Endothelial cell of umbilical vein (primary cell): ENCODE data around the gene MARVELD2. TPM values are rescaled to one million over a fixed set of nuclear protein-coding genes. Genes with fewer than 3 reads are reported as not detected.
"Not testable (repeated sequence)": the region's sequence is repeated elsewhere in the genome, so short reads cannot be mapped to it uniquely, and the experiment has no call there.

Experiments used
- BruUV-seq: library from RNA; stranded (reverse); fragments of 400-500 nt; replicated peaks from 2 replicates; lab custom pipeline; 2021; lab: Mats Ljungman, UMichigan
- CTCF ChIA-PET: fragments of 300-600, 350-600 bp; sonication (Branson Sonifier 250); formaldehyde crosslinking; loops from one replicate; lab custom pipeline; 2021; ENCODE audit warnings: antibody characterized with exemption, inconsistent platforms; lab: Charles Lee
- POLR2A ChIA-PET: fragments of 300-600, 350-600 bp; sonication (Branson Sonifier 250); formaldehyde crosslinking; loops from one replicate; lab custom pipeline; 2021; ENCODE audit warnings: antibody characterized with exemption, inconsistent platforms; lab: Charles Lee
- DNase-seq: peaks from one replicate; pipeline ENCODE4 v3.0.0-alpha.2; 2011; ENCODE audit warnings: low read depth, low spot score
- FAIRE-seq: peaks from 2 replicates; lab custom pipeline; 2011; peaks lifted over from hg19 to GRCh38; lab: Jason Lieb, UNC
- H2AFZ ChIP-seq: 2 replicates; pipeline ENCODE4 v1.6.0; 2012; ENCODE audit warnings: low read depth, low read length, control low read depth, inconsistent platforms
- H3K27ac ChIP-seq: 2 replicates; pipeline ENCODE4 v1.5.1; 2011; ENCODE audit warnings: low read depth, mild to moderate bottlenecking, control low read depth, low read length, moderate library complexity; ENCODE audit not compliant: insufficient read depth
- H3K27me3 ChIP-seq, 2 experiments: 2 replicates each; pipeline versions ENCODE4 v1.6.0 to v1.6.1; 2011; ENCODE audit warnings: low read length in 2 of 2, mixed read lengths in 1 of 2; ENCODE audit not compliant: control insufficient read depth in 2 of 2, insufficient read depth in 2 of 2
- H3K36me3 ChIP-seq, 2 experiments: 2 replicates in 1 of 2; 3 replicates in 1 of 2; pipeline ENCODE4 v1.5.1; 2011; ENCODE audit warnings: low read length in 2 of 2, mild to moderate bottlenecking in 1 of 2, moderate library complexity in 1 of 2; ENCODE audit not compliant: control insufficient read depth in 2 of 2, insufficient read depth in 2 of 2; ENCODE audit errors: extremely low read depth in 1 of 2
- H3K4me1 ChIP-seq: 3 replicates; pipeline ENCODE4 v1.5.1; 2011; ENCODE audit warnings: mild to moderate bottlenecking, low read length; ENCODE audit not compliant: control insufficient read depth, insufficient read depth; ENCODE audit errors: extremely low read depth
- H3K4me2 ChIP-seq: 2 replicates; pipeline ENCODE4 v1.6.1; 2011; ENCODE audit warnings: low read length, control low read depth, mixed read lengths; ENCODE audit not compliant: insufficient read depth
- H3K4me3 ChIP-seq, 3 experiments: fragments of 200-600 bp in 1 of 3; sonication (generic), shearing (Covaris generic) in 1 of 3; replicated peaks in 1 of 3; 2 replicates each; pipeline ENCODE4 v1.5.1; 2011 to 2016; ENCODE audit warnings: control low read depth in 3 of 3, low read length in 3 of 3, mild to moderate bottlenecking in 2 of 3, inconsistent platforms in 1 of 3, low read depth in 1 of 3, moderate library complexity in 1 of 3; ENCODE audit not compliant: insufficient read depth in 1 of 3
- H3K79me2 ChIP-seq: 2 replicates; pipeline ENCODE4 v1.6.0; 2012; ENCODE audit warnings: low read length, inconsistent platforms; ENCODE audit not compliant: control insufficient read depth, insufficient read depth
- H3K9ac ChIP-seq: replicated peaks from 2 replicates; pipeline ENCODE3; 2011; ENCODE audit warnings: low read length, control low read depth; ENCODE audit not compliant: insufficient read depth; ENCODE audit errors: extremely low read depth
- H3K9me1 ChIP-seq: replicated peaks from 3 replicates; pipeline ENCODE4 v1.6.0; 2011; ENCODE audit warnings: mild to moderate bottlenecking, low read length; ENCODE audit not compliant: control insufficient read depth, insufficient read depth; ENCODE audit errors: extremely low read depth
- H3K9me3 ChIP-seq: replicated peaks from 2 replicates; pipeline ENCODE4 v1.5.1; 2012; ENCODE audit warnings: low read length, inconsistent platforms; ENCODE audit not compliant: control insufficient read depth, insufficient read depth
- H4K20me1 ChIP-seq: replicated peaks from 2 replicates; pipeline ENCODE3; 2011; ENCODE audit warnings: mild to moderate bottlenecking, low read length; ENCODE audit not compliant: control insufficient read depth, insufficient read depth; ENCODE audit errors: extremely low read depth
- EZH2 ChIP-seq: IDR thresholded peaks from 2 replicates; pipeline ENCODE4 v1.6.1; 2012; ENCODE audit warnings: borderline replicate concordance, low read depth, mild to moderate bottlenecking, moderate library complexity, low read length, inconsistent platforms; ENCODE audit not compliant: severe bottlenecking
- FOS ChIP-seq: IDR thresholded peaks from 2 replicates; pipeline ENCODE4 v1.6.1; 2011; ENCODE audit warnings: mild to moderate bottlenecking, low read length, moderate library complexity, borderline replicate concordance; ENCODE audit not compliant: insufficient read depth
- GATA2 ChIP-seq: IDR thresholded peaks from 2 replicates; pipeline ENCODE4 v1.7.0; 2011; ENCODE audit warnings: low read depth, mild to moderate bottlenecking, moderate library complexity, mixed read lengths, low read length; ENCODE audit not compliant: insufficient read length, insufficient read depth
- JUN ChIP-seq: IDR thresholded peaks from 2 replicates; pipeline ENCODE4 v1.6.1; 2011; ENCODE audit warnings: borderline replicate concordance, low read depth; ENCODE audit not compliant: insufficient read length, insufficient read depth
- MYC ChIP-seq: IDR thresholded peaks from one replicate; pipeline ENCODE4 v1.6.1; 2011; ENCODE audit warnings: mild to moderate bottlenecking, low read depth, low read length
- POLR2AphosphoS5 ChIP-seq: IDR thresholded peaks from 2 replicates; pipeline ENCODE4 v1.6.1; 2012; ENCODE audit warnings: low read depth, mild to moderate bottlenecking, control low read depth, low read length, moderate library complexity; ENCODE audit not compliant: insufficient read depth
- dilution Hi-C: fragments of 300-500 bp; cut with MboI; formaldehyde crosslinking; loops from one replicate; pipeline ENCODE4 v1.15.0; 2019; ENCODE audit warnings: low sequenced_read_pairs; ENCODE audit not compliant: extremely low pct_ligation_motif_present
- intact Hi-C: fragments of 100-400 bp; cut with micrococcal nuclease; formaldehyde crosslinking; loops from one replicate; pipeline ENCODE4 v1.10.0; 2022
- polyA plus RNA-seq, 4 experiments: library from polyadenylated mRNA; depleted of rRNA in 3 of 4; stranded (reverse) in 3 of 4; unstranded in 1 of 4; fragments of >200 nt; gene quantifications; 2 replicates each; pipeline versions ENCODE4 v1.2.1 to v1.2.3, GENCODE V29; 2011 to 2012; ENCODE audit warnings: missing spikeins in 1 of 4
- total RNA-seq: library from RNA; stranded (reverse); gene quantifications from 2 replicates; pipeline ENCODE4 v1.2.3, GENCODE V29; 2021
- TF ChIP-seq, protein P1 (sequence below), 2 donors: IDR thresholded peaks; 1 replicate in 1 of 2; 2 replicates in 1 of 2; pipeline ENCODE4 v1.5.1; 2011; ENCODE audit warnings: low read length in 2 of 2, mild to moderate bottlenecking in 2 of 2, moderate library complexity in 2 of 2, control low read depth in 1 of 2, inconsistent platforms in 1 of 2, low read depth in 1 of 2; ENCODE audit not compliant: insufficient read depth in 1 of 2; ENCODE audit errors: extremely low read depth in 1 of 2
- TF ChIP-seq, protein P2 (sequence below): IDR thresholded peaks from 2 replicates; pipeline ENCODE4 v1.6.1; 2011; ENCODE audit not compliant: insufficient read depth, insufficient read length

MARVELD2 gene
- total and polyA plus RNA-seq, 2 donors (not counting 3 experiments of a cell fraction or from before 2014, with no cell fraction given), result 5.7 to 7.1 TPM

DNA sequence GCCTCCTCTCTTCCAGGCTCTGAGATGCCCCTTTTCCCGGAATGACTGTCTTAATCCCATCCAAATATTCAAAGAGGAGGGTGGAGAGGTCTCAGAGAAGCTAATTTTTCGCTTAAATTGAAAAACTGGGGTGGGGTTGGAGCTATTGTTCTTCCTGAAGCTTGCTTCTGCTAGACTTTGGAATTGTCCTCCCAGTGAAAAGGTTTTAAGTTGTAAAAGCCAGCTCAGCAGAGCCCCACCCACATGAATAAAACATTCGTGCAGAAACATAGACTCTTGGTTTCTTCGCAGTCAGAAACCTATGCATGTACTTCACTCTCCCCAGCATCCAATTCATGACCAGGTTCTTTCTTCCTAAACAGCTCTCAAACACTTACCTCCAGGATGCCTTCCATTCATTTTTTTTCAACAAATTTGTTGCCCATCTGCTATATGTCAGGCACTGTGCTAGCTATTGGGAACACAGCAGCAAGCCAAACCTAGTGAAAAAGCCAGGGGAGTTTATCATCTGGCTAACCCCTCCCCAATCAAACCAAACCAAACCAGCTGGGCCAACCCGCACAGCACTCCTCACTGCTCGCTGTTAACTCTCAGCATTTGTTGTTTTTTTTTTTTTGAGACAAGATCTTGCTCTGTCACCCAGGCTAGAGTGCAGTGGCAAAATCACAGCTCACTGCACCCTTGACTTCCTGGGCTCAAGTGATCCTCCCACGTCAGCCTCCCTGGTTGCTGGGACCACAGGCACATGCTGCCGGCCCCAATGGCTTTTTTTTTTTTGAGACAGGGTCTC is 39.7 kb downstream of the MARVELD2 start:
- DNase-seq, result no peak
- dilution Hi-C loops (no loop called here), intact Hi-C loops (no loop called here)
- Histone ChIP-seq H3K79me2 (no peaks in the 10 kb centered on the region), H3K9me1 (no peaks in the 10 kb centered on the region), H3K4me3 (no peak overlapping the region), H3K36me3 (no peaks in the 10 kb centered on the region), H3K9me3 (no peaks in the 10 kb centered on the region), H4K20me1 (no peaks in the 10 kb centered on the region), H3K9ac (no peak overlapping the region), H2AFZ (no peak overlapping the region), H3K27ac (no peak overlapping the region), H3K27me3 (no peaks in the 10 kb centered on the region), H3K4me2 (no peak overlapping the region), H3K4me1 (no peaks in the 10 kb centered on the region)
- FAIRE-seq, result no peak
- POLR2A ChIA-PET, result no interaction called here
- BruUV-seq, result no TSS peak
- TF ChIP-seq FOS, result no peak
- TF ChIP-seq MYC, result no peak
- TF ChIP-seq, protein P1, sequence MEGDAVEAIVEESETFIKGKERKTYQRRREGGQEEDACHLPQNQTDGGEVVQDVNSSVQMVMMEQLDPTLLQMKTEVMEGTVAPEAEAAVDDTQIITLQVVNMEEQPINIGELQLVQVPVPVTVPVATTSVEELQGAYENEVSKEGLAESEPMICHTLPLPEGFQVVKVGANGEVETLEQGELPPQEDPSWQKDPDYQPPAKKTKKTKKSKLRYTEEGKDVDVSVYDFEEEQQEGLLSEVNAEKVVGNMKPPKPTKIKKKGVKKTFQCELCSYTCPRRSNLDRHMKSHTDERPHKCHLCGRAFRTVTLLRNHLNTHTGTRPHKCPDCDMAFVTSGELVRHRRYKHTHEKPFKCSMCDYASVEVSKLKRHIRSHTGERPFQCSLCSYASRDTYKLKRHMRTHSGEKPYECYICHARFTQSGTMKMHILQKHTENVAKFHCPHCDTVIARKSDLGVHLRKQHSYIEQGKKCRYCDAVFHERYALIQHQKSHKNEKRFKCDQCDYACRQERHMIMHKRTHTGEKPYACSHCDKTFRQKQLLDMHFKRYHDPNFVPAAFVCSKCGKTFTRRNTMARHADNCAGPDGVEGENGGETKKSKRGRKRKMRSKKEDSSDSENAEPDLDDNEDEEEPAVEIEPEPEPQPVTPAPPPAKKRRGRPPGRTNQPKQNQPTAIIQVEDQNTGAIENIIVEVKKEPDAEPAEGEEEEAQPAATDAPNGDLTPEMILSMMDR (IDR thresholded peaks at IDR 0.05; ENCODE audit: extremely low read depth in 1 of 2, insufficient read depth in 1 of 2, low read depth in 1 of 2, low read length in 2 of 2), result no peak
- TF ChIP-seq POLR2AphosphoS5, result no peak
- no peak for TF ChIP-seq GATA2
- TF ChIP-seq, protein P2, sequence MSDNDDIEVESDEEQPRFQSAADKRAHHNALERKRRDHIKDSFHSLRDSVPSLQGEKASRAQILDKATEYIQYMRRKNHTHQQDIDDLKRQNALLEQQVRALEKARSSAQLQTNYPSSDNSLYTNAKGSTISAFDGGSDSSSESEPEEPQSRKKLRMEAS, result no peak
- no peak for TF ChIP-seq JUN
- no peak for TF ChIP-seq EZH2
- CTCF ChIA-PET, result interaction anchor here (1.1 kb wide), 1 partner anchor 77 kb away, joined by 4 read pairs; no protein-coding TSS in a partner anchor

DNA sequence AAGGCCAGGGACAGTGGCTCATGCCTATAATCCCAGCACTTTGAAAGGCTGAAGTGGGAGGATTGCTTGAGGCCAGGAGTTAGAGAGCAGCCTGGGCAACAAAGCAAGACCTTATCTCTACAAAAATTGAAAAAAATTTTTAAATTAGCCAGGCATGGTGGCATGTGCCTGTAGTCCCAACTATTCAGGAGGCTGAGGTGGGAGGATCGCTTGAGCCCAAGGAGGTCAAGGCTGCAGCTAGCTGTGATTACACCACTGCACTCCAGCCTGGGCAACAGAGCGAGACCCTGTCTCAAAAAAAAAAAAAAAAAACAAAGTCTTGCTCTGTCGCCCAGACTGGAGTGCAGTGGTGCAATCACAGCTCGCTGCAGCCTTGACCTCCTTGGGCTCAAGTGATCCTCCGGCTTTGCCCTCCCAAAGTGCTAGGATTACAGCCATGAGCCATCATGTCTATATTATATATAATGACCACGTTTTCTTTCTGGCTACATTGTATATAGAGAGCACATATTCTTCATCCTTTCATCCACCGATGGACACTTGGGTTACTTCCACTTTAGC is 40.6 kb downstream of the MARVELD2 start:
- H3K9me3 ChIP-seq, H3K36me3 ChIP-seq, FAIRE-seq, intact Hi-C loops, H2AFZ ChIP-seq, H3K27ac ChIP-seq, DNase-seq, H3K4me2 ChIP-seq, H3K4me3 ChIP-seq, dilution Hi-C loops, POLR2A ChIA-PET, H3K27me3 ChIP-seq, H3K9me1 ChIP-seq, H3K79me2 ChIP-seq, BruUV-seq, H4K20me1 ChIP-seq, H3K9ac ChIP-seq, H3K4me1 ChIP-seq, CTCF ChIA-PET: not testable (repeated sequence)
